SH-SY5Y (cell line): ENCODE results near the gene TERT.

Experiments
- GATA2 ChIP-seq: IDR thresholded peaks from 2 replicates; pipeline ENCODE4 v1.6.1; 2011; ENCODE audit warnings: mild to moderate bottlenecking, low read depth, low read length
- GATA3 ChIP-seq: IDR thresholded peaks from 2 replicates; pipeline ENCODE4 v1.6.1; 2011; ENCODE audit warnings: low read depth, mild to moderate bottlenecking, low read length, moderate library complexity

- TF ChIP-seq GATA2: no peak
- no peak for TF ChIP-seq GATA3
Measured at GRCh38 chr5:1209896-1210776, 84.7 kb downstream of the TERT start.
